Raji (cell line): Measurements from ENCODE around the gene PDZRN3.

Source experiments
- POLR2A ChIP-seq: IDR thresholded peaks from 2 replicates; pipeline ENCODE4 v1.6.1; 2011; ENCODE audit warnings: low read depth, low read length, control low read depth; ENCODE audit not compliant: insufficient read depth

The PDZRN3 gene

GRCh38 chr3:73504852-73505251 lies 119.9 kb downstream of the PDZRN3 start:
- no peak for TF ChIP-seq POLR2A

GRCh38 chr3:73504239-73504638 lies 120.5 kb downstream of the PDZRN3 start:
- no peak for TF ChIP-seq POLR2A

DNA sequence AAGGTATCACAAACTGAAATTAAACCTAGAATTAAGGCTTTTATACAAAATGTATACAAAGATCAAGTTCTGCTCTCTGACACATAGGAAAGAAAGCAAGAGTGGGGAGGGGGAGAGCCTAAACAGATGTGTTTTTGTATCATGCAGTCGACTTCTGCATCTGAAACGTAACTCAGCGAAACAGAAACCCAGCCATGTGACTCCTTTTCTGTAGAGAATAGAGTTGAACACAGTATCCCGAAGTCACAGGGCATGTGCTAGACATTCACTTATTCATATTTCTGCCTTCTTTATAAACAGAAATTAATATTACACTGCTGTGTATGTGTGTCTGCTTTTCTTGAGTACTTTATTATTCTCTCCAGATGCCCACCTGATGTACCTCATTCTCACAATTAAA lies 121.0 kb downstream of the PDZRN3 start:
- no peak for TF ChIP-seq POLR2A

- TF ChIP-seq POLR2A, result no peak
Observed at GRCh38 chr3:73502609-73503583, 121.8 kb downstream of the PDZRN3 start.

- TF ChIP-seq POLR2A, result no peak
Observed at GRCh38 chr3:73500321-73500720, 124.4 kb downstream of the PDZRN3 start.

DNA sequence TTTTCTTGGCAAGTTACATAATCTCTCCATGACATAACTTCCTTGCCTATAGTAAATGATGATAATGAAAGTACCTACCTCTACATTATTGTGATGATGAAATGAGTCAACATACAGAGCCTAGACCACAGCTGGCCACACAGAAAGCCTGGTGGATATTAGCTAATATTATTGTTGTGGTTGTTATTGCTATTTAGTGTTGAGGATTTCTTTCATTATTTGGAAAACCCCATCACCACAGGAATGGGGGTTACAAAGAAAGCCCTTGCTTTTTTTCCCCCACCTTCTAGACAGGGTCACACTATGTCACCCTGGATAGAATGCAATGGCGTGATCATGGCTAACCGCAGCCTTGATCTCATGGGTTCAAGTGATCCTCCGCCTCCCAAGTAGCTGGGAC lies 125.0 kb downstream of the PDZRN3 start:
- no peak for TF ChIP-seq POLR2A

DNA sequence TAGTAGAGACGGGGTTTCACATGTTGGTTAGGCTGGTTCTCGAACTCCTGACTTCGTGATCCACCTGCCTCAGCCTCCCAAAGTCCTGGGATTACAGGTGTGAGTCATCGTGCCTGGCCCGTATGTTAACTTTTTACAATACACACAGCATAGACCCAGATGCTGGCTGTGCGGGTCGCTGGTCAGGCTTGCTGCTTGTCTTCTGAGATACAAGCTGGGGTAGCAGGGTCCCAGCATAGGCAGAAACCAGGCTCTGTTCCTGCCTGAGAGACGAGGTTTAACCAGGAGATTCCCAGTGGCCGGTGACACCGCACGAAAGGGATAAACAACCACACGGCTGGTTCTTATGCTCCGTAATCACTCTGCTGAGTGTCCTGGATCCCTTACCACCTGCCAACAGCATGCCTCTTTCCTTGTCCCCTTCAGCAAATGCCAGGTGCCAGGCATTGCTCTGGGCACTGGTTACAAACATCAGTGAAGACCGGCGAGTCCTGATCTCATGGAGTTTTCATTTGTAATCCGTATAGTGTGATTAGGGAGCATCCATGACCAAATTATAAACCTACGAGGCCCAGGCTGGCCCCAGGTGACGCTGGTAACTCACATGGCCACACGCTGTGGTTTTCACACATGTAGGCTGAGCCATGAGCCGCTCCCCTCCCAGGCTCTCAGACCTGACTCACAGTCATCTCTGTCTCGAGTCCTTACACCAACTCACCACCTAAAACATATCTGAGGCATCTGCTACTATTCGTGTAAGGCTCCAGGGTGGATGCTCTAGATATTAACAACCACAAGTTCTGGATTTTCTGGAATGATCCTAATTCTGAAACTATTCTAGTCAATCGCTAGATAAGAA lies 125.7 kb downstream of the PDZRN3 start:
- no peak for TF ChIP-seq POLR2A

DNA sequence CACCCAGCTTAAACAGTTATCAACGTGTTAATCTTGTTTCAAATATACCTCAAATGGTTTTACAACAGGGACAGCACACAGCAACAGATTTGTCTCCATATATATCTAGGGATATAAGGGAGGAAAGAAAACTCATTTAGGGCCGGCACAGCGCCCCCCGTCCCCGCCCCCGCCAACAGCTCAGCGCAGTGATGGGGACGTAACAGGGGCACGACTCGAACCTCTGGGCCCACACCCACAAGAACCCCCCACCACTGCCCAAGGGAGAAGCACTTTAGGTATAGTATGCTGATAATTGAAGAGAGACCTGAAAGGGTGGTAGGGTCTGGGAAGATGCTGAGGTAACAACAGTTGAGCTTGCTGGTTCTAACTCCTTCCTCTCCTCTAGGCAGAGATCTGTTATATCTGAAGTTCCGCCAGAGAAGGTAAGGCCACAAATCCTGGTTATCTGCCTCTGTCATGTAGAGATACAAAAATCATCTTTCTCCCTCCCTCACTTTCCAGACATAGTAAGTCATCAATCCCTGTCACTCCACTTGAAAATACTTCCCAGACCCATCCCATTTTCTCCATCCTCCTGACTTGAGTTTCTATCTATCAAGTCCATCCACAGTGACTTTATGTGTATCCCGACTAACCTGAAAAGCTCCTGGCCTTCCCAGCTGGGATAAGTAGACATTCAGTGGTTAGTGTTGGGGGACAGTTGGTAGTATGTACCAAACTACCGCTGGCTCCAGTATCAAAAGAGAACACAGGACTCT lies 126.9 kb downstream of the PDZRN3 start:
- TF ChIP-seq POLR2A, result no peak

DNA sequence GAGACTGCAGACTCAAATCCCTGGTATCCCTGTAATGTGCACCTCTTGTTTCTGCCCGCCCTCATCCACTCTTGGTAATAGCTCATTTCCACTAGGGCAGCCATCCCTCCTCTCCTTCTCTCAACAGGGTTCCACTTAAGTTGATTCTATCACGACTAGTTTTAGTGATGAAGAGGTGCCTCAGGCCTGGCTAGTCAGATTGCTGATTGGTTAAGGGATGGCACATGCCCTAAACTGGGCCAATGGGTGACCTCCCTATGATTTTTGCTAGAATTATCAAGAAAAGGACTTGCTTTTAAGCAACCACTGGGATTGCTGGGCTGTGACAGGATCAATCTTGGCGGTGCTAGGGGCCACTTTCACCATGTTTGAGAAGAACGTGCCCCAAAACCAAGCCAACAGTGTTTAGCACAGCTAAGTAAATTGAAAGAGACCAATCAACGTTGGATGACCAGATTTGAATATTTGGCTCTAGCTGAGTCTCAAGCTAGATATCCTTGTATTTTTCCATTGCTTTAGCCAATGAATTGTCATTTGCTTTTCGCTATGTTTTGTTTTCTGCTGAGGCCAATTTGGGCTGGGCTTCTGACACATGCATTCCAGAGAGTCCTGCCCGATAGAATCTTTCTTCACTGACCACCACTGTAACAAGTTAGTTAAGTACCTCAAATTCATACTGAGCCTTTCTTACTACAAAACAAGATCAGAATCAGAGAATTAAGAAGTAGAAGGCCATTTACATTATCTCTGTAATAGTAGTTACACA lies 131.0 kb downstream of the PDZRN3 start:
- no peak for TF ChIP-seq POLR2A

DNA sequence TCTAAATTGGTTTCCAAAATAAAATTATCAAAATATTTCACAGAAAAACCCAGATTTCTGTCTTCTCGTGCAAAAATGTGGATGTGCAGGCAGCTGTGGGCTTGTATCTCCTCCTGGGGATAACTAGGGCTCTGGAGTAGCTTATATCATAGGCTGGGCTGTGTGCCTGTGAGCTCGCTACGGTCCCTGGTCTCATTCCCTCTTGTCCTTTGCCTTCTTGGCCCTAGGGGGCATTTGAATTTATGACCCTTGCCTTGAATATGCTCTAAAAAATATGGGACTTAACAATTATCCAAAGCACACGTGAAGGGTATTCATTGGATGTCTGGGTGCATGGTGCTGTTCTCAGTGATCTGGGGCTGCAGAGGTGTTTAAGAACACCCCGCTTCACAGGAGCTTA lies 132.6 kb downstream of the PDZRN3 start:
- TF ChIP-seq POLR2A, result no peak

GRCh38 chr3:73491287-73491662 lies 133.5 kb downstream of the PDZRN3 start:
- no peak for TF ChIP-seq POLR2A

DNA sequence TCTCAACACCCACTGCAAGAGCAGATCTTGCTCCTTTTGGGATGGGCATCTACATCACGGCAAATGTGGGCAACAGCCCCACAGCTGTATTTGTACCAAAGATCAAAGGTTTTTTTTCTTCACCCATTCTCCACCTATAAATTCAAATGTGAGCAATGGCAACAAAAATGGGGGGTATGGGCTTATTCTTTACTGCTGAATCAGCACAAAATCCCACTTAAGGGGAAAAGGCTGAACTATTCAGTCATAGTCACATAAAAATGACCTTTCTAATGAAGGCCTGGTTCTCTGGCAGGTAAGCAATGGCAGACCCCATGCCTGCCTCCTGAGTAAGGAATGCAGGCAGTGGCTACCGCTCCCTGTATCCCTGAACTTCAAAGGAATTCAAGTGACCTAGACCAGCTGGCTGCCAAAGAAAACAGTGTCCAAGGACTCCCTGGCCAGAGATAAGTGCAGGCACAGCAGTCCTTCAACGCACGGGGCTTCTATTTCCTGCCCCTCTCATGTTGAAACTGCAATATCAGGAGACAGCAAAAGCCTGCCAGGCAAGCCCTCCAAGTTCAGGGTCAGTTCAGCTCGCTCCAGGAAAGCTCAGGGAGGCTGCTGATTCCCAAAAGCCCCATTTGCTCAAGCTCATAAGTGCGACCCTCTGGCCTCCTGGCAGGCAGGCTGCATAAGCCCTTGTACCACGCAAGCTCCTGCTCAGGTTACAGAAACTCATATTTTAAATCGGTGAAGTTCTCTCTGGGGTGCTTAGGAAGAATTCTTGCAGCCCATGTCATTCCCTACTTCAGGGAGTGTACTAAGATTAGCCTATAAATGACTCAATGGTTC lies 134.1 kb downstream of the PDZRN3 start:
- TF ChIP-seq POLR2A, result no peak

DNA sequence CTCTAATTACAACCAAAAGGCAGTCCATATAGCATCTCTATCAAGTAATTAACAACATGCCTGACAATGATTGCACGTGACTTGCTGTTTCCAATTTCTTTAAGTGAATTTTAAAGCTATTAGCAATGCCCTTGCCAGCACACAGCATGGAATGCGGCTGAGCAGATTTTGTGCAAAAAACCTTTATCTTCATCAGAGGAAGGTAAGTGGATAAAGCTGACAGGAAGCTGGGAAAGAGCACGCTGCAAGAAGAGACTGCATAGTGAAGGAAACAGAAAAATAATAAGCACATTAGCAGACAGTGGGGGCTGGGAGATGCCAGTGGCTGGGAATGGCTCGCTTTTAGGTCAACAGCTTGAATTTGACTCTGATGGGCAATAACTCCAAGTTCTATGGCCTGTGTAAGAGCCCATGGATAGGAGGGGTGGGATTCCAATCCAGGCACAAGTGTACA lies 138.8 kb downstream of the PDZRN3 start:
- no peak for TF ChIP-seq POLR2A
